ENCODE results near the gene RAD18. TPM values are rescaled to one million over a fixed set of nuclear protein-coding genes. Genes with fewer than 3 reads are reported as not detected.
A peak's percentile ranks its signal among the peaks of the same experiment; 100 is the strongest.

Gene RAD18
- total and polyA plus RNA-seq, 12 donors, result 2.0 to 11.4 (median 8.5) TPM

DNA sequence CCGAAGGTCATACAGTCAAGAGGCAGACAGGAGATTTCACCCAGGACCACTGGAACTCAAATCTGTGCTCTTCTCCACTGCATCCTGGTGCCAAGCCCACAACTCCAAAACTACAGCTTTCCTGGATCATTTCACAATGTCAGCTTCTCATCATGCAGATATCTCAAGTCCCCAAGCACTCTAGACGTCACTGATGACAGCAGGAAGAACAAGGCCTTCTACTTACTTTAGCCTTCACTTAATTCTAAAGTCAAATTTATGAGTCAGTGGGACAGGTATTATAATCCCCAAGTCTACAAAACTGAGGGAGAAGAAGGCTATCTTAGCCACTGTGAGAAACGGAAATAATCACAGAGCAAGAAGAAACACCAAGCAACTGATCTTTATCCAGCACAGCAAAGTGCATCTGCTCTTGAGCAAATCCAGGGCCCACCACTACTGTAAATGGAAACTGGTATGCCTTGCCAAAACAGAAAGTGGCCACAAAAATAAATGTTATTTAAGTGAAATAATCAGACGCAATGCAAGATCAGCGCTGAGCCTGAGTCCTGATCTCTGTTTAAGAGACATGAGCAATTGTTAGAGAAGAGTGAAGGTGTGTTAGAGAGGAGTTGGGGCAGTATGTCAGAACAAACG, 928 bp downstream of the RAD18 start:
- H3K4me1 ChIP-seq (replicated peaks in 1 of 2), result peaks cover 6 to 12% of the 10 kb centered on the region in 2 donors
- 27 to 35% (median 30%) methylated on average over 6 of the region's 6 CpGs for WGBS, 4 donors
- peak overlapping the region in 1 of 4 donors; percentile 88 for H3K4me3 ChIP-seq
- H3K27me3 ChIP-seq, result no peaks in the 10 kb centered on the region
- H3K27ac ChIP-seq, result no peak overlapping the region
- H3K9me3 ChIP-seq (replicated peaks in 1 of 3), result no peaks in the 10 kb centered on the region
- intact Hi-C loops (cut with DNase I), result no loop called here
- DNase-seq, result no peak
- TF ChIP-seq POLR2A (IDR thresholded peaks at IDR 0.05), result no peak
- TF ChIP-seq, protein P1, sequence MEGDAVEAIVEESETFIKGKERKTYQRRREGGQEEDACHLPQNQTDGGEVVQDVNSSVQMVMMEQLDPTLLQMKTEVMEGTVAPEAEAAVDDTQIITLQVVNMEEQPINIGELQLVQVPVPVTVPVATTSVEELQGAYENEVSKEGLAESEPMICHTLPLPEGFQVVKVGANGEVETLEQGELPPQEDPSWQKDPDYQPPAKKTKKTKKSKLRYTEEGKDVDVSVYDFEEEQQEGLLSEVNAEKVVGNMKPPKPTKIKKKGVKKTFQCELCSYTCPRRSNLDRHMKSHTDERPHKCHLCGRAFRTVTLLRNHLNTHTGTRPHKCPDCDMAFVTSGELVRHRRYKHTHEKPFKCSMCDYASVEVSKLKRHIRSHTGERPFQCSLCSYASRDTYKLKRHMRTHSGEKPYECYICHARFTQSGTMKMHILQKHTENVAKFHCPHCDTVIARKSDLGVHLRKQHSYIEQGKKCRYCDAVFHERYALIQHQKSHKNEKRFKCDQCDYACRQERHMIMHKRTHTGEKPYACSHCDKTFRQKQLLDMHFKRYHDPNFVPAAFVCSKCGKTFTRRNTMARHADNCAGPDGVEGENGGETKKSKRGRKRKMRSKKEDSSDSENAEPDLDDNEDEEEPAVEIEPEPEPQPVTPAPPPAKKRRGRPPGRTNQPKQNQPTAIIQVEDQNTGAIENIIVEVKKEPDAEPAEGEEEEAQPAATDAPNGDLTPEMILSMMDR (IDR thresholded peaks at IDR 0.05), result no peak
- no peaks in the 10 kb centered on the region for H3K36me3 ChIP-seq (replicated peaks in 1 of 2)

DNA sequence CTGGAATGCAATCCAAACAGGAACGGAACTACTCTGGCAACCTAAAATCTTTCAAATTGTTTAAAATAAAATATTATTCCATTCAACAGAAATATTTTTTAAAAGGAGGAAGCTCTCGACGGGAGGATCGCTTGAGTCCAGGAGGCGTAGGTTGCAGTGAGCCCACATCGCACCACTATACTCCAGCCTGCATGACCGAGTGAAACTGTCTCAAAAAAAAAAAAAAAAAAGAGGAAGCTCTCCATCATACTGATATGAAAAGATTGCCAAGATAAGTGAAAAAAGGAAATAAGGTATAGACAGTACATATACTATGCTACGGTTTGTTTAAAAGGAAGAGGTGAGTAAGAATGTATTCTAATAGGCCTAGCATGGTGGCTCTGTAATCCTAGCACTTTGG, 3.6 kb downstream of the RAD18 start:
- no peak for DNase-seq
- WGBS, 4 donors, result 77 to 79% (median 78%) methylated on average over 8 of the region's 8 CpGs
- intact Hi-C loops (cut with DNase I), result no loop called here
- H3K4me1 ChIP-seq (replicated peaks in 1 of 2), result peaks cover 6 to 12% of the 10 kb centered on the region in 2 donors
- H3K4me3 ChIP-seq, result no peak overlapping the region
- H3K36me3 ChIP-seq (replicated peaks in 1 of 2), result no peaks in the 10 kb centered on the region
- TF ChIP-seq, protein P1 (IDR thresholded peaks at IDR 0.05), result no peak
- no peak for TF ChIP-seq POLR2A (IDR thresholded peaks at IDR 0.05)
- H3K27me3 ChIP-seq, result no peaks in the 10 kb centered on the region
- H3K9me3 ChIP-seq (replicated peaks in 1 of 3), result no peaks in the 10 kb centered on the region
- H3K27ac ChIP-seq, result no peak overlapping the region

DNA sequence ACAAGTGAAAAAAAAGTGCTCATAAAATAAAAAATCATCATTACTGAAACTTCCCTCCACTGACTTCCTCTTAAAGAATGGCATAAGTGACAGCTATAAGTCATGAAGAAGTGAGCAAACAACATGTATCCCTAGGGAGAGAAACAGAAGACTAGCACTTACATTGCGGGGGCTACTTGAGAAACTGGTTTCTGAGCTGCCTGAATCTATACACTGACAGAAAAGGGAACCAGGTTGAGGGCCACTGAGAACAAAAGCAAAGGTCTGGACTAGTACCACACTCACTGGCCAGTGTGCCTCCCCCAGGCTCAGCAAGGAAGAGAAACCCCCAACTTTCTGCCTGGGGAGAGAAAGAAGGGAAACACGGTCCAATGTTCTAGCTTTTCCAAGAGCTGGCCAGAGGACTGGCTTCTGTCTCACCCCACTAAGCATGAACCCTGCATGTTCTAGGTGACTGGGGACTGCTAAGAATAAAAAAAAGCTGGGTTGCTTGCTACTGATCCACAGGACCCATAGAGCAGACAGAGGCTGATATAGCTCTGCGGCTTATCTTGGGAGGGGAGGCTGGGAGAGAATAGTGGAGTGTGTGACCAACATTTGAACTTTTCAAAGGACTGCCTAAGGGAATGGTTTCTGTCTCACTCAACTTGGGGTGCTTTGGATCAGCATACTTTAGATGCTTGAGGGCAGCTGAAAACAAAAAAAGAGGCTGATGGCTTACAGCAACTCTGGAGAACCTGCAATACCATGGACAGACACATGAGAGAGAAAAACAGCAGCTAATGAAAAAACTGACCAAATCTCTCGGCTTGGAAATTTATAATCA, 8.1 kb downstream of the RAD18 start:
- no peaks in the 10 kb centered on the region for H3K27me3 ChIP-seq
- 84 to 94% (median 89%) methylated on average over 4 of the region's 4 CpGs for WGBS, 4 donors
- H3K36me3 ChIP-seq (replicated peaks in 1 of 2), result no peaks in the 10 kb centered on the region
- no peak overlapping the region for H3K4me3 ChIP-seq
- H3K4me1 ChIP-seq (replicated peaks in 1 of 2), result no peaks in the 10 kb centered on the region
- no peak overlapping the region for H3K27ac ChIP-seq
- no peaks in the 10 kb centered on the region for H3K9me3 ChIP-seq (replicated peaks in 1 of 3)
- DNase-seq, result no peak
- TF ChIP-seq POLR2A (IDR thresholded peaks at IDR 0.05), result no peak
- TF ChIP-seq, protein P1 (IDR thresholded peaks at IDR 0.05), result no peak
- intact Hi-C loops (cut with DNase I), result no loop called here

DNA sequence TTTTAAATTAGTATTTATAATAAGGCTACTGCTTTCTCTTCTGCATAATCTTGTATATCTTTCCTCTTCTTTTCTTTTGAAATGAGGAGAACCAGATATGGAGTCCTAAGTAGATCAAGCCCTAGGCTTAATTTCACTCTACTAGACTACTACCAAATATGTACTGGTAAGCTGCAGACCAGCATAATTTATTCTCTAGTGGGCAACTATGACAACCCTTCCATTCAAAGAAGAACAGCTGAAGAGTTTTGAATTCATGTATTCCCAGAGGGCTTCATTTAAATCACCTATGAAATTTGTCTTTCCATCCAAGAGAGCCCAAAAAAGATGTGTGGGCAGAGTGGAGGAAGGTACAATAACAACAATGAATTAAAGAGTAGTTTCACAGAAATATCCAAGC, 10.0 kb downstream of the RAD18 start:
- H3K4me3 ChIP-seq, result no peak overlapping the region
- no peaks in the 10 kb centered on the region for H3K9me3 ChIP-seq (replicated peaks in 1 of 3)
- TF ChIP-seq, protein P1 (IDR thresholded peaks at IDR 0.05), result no peak
- TF ChIP-seq POLR2A (IDR thresholded peaks at IDR 0.05), result no peak
- no peak overlapping the region for H3K27ac ChIP-seq
- no peaks in the 10 kb centered on the region for H3K4me1 ChIP-seq (replicated peaks in 1 of 2)
- intact Hi-C loops (cut with DNase I), result no loop called here
- no peaks in the 10 kb centered on the region for H3K36me3 ChIP-seq (replicated peaks in 1 of 2)
- no peaks in the 10 kb centered on the region for H3K27me3 ChIP-seq
- DNase-seq, result no peak
